ENCODE results near the gene SPON2.

SPON2 gene

DNA sequence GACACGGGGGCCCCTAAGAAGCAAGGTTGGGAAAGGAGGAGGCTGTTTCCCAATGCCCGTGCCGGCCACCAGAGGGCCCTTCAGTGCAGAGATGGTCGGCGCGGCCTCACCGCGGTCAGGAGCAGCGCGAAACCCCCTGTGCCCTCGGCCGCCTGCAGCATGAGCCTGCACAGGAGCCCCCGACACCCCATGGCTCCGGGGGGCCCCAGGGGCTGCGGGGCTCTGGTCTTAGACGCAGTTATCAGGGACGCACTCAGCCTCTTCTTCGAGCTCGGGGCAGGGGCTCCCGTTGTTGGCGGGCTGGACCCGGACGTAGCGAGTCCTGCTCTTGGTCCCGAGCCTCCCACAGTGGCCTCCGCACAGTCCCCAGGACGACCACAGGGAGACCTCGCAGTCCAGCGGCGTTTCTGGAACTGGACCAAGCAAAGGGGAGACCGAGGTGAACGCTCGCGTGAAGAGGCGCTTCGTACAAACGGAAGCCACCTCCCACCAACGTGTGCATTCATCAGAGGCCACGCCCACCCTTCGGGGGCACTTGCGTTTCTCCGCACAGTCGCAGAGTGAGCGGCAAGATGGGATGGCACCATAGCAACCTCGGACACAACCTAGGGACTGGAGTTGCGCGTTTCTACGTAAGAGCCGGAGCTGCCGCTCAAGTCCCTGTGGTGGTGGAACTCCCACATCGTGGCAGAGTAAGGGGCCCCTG is 5.0 kb downstream of the SPON2 start:
- peak overlapping the region; percentile 57 for H3K4me3 ChIP-seq (ENCODE audit: low read depth, low read length)
- TF ChIP-seq, protein P1, sequence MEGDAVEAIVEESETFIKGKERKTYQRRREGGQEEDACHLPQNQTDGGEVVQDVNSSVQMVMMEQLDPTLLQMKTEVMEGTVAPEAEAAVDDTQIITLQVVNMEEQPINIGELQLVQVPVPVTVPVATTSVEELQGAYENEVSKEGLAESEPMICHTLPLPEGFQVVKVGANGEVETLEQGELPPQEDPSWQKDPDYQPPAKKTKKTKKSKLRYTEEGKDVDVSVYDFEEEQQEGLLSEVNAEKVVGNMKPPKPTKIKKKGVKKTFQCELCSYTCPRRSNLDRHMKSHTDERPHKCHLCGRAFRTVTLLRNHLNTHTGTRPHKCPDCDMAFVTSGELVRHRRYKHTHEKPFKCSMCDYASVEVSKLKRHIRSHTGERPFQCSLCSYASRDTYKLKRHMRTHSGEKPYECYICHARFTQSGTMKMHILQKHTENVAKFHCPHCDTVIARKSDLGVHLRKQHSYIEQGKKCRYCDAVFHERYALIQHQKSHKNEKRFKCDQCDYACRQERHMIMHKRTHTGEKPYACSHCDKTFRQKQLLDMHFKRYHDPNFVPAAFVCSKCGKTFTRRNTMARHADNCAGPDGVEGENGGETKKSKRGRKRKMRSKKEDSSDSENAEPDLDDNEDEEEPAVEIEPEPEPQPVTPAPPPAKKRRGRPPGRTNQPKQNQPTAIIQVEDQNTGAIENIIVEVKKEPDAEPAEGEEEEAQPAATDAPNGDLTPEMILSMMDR (IDR thresholded peaks at IDR 0.05; ENCODE audit: control insufficient read depth, extremely low read depth, insufficient read depth) = peak; percentile 82
- peak; percentile 96 for DNase-seq (ENCODE audit: low read depth)

DNA sequence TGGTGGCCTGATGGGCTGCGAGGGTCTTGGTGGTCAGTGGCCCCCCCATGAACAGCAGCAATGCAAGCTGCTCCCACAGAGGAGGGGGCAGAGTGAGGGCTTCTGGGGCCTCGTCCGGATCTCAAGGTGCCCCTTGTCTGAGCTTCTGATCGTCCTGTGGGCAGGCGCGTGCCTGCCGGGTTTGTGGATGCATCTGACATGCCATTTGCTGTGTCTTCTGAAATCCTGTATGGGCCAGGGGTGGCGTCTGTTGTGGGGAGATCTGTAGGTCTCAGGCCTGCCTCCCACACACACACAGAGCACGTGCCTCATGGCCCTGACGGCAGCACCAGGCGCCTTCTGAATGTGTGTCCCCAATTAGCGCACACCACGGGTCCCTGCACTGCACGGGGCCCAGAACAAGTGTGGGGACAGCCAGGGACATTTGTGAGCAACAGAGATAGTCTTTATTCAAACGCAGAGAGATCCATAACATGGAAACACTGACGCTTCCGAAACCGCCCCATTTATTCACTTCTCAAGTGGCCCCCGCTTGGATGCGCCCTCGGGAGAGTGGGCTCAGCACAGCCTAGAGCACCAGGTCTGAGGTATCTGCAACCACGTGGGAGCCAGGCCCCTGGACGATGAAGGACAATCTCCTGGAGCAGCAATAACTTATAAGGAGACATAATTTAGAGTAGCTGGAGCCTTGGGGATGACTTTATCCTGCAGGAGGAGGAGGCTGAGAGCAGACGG is 5.7 kb downstream of the SPON2 start:
- no peak for DNase-seq (ENCODE audit: low read depth)
- TF ChIP-seq, protein P1 (IDR thresholded peaks at IDR 0.05; ENCODE audit: control insufficient read depth, extremely low read depth, insufficient read depth) = no peak
- peak overlapping the region; percentile 57 for H3K4me3 ChIP-seq (ENCODE audit: low read depth, low read length)

DNA sequence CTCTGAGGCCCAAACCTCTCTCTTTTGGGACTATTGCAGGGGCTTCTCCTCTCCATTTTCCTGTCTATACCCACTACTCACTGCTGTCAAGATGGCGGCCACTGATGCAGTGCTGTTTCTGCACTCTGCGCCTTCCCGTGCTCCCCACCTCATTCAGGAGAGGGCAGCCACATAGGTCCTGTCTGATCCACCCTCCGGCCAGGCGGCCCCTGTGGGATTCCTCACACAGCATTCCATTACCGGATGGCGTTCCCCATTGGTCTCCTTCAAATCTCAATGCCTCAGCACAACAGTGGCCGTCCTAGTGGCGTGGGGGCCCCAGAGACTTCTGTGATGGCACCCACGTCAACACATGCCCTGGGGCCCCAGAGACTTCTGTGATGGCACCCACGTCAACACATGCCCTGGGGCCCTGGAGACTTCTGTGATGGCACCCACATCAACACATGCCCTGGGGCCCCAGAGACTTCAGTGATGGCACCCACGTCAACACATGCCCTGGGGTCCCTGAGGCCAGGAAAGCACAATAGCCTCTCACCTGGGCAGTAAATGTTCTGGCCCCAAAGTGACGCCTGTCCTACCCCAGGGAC is 7.3 kb downstream of the SPON2 start:
- H3K4me3 ChIP-seq (ENCODE audit: low read depth, low read length) = no peak overlapping the region
- TF ChIP-seq, protein P1 (IDR thresholded peaks at IDR 0.05; ENCODE audit: control insufficient read depth, extremely low read depth, insufficient read depth) = no peak
- DNase-seq (ENCODE audit: low read depth) = no peak

DNA sequence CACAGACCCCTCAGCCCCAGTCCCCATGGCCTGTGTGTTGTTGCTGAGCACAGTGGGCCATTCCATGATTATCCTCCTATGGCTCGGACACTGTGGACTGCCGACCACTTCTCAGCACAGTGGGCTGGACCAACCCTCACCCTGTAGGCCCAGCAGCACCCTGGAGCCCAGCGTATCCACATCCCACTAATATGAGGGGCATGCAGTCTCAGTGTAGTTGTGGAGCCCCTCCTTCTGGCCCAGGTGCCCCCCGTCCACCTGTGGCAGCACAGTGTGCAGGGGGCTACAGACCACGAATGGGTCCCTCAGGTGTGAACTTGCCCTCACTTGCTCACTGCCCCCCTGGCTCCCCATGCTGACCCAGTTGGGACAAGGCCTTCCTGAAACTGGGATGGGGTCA is 7.9 kb downstream of the SPON2 start:
- no peak for DNase-seq (ENCODE audit: low read depth)
- TF ChIP-seq, protein P1 (IDR thresholded peaks at IDR 0.05; ENCODE audit: control insufficient read depth, extremely low read depth, insufficient read depth) = no peak

DNA sequence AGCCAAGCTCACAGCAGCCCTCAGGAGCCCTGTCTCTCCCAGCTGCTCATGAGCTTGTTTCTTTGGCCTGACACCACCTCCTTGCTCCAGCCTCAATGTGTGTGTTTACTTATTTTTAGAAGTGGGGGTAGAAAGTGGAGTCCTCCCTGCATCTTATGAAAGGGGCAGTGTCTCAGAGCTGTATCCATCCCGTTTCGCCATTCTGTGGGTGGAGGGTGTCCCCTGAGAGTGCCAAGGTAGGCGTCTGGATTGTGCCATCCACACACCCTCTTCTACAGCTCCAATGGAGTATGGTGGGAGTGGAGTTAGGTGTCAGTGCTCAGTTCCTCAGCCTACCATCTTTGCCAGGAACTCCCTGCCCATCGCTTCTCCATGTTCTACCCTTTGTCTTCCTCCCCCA is 8.3 kb downstream of the SPON2 start:
- H3K4me3 ChIP-seq (ENCODE audit: low read depth, low read length) = no peak overlapping the region
- DNase-seq (ENCODE audit: low read depth) = no peak
- TF ChIP-seq, protein P1 (IDR thresholded peaks at IDR 0.05; ENCODE audit: control insufficient read depth, extremely low read depth, insufficient read depth) = no peak

More for the DNA sequence above, 7.9 kb downstream of the SPON2 start:
- H3K4me3 ChIP-seq (ENCODE audit: low read depth, low read length) = no peak overlapping the region

DNA sequence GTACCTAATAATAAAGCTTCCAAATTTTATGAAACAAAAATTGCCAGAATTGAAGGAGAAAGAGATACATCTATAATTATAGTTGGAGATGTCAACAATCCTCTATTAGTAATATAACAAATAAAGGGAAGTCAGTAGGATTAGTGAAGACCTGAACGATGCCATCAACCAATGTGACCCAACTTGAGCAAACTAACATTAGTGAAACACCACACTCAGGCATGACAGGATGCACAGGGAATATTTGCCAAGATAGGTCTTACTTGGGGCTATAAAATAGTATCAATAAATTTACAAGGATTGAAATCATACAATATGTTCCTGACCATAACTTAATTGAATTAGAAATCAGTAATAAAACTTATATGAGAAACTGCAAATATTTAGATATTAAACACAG is 12.0 kb downstream of the SPON2 start:
- peak; percentile 99 for DNase-seq (ENCODE audit: low read depth)
- TF ChIP-seq, protein P1 (IDR thresholded peaks at IDR 0.05; ENCODE audit: control insufficient read depth, extremely low read depth, insufficient read depth) = no peak
- no peak overlapping the region for H3K4me3 ChIP-seq (ENCODE audit: low read depth, low read length)

All from LNCaP clone FGC (cell line).